IMR-90 (cell line): ENCODE data around the gene FHDC1. TPM values are rescaled to one million over a fixed set of nuclear protein-coding genes. Genes with fewer than 3 reads are reported as not detected.

ENCODE experiments used
- ATAC-seq: fragments of 200-7000 bp; cut with Tn5 transposase; 2 replicates; pipeline ENCODE4 v1.9.1; 2020; ENCODE audit warnings: low read depth, mild to moderate bottlenecking, moderate library complexity
- BruUV-seq: library from RNA; stranded (reverse); fragments of 400-500 nt; replicated peaks from 2 replicates; lab custom pipeline; 2021; lab: Mats Ljungman, UMichigan
- CTCF ChIA-PET: fragments of 300-600 bp; formaldehyde crosslinking; extraction: SDS; loops from one replicate; lab custom pipeline; 2021; ENCODE audit warnings: antibody characterized with exemption; lab: Yijun Ruan, JAX
- POLR2A ChIA-PET: fragments of 300-600 bp; sonication (Branson Sonifier 250); formaldehyde crosslinking; loops from one replicate; lab custom pipeline; 2022; ENCODE audit warnings: antibody characterized with exemption; ENCODE audit not compliant: unreplicated experiment; lab: Charles Lee
- DNase-seq: peaks from one replicate; pipeline ENCODE4 v3.0.0; 2013
- H2AFZ ChIP-seq: replicated peaks from 2 replicates; pipeline ENCODE3; 2013; ENCODE audit warnings: low read length, mild to moderate bottlenecking; ENCODE audit not compliant: poor library complexity
- H2AK5ac ChIP-seq: 2 replicates; pipeline ENCODE4 v1.6.1; 2013; ENCODE audit warnings: low read depth, low read length, inconsistent platforms
- H2AK9ac ChIP-seq: replicated peaks from 2 replicates; pipeline ENCODE3; 2013; ENCODE audit warnings: mild to moderate bottlenecking, low read depth, low read length, moderate library complexity; ENCODE audit not compliant: poor library complexity
- H2BK120ac ChIP-seq: 2 replicates; pipeline ENCODE4 v1.6.1; 2013; ENCODE audit warnings: low read depth, low read length, inconsistent platforms
- H2BK15ac ChIP-seq: 3 replicates; pipeline ENCODE4 v1.6.1; 2013; ENCODE audit warnings: low read depth, low read length, inconsistent platforms
- H2BK20ac ChIP-seq: 2 replicates; pipeline ENCODE4 v1.6.1; 2013; ENCODE audit warnings: low read depth, mild to moderate bottlenecking, inconsistent platforms, low read length, moderate library complexity
- H2BK5ac ChIP-seq: 2 replicates; pipeline ENCODE4 v1.6.1; 2013; ENCODE audit warnings: mild to moderate bottlenecking, low read depth, low read length, inconsistent platforms; ENCODE audit not compliant: poor library complexity, severe bottlenecking
- H3K14ac ChIP-seq: replicated peaks from 2 replicates; pipeline ENCODE4 v1.6.1; 2013; ENCODE audit warnings: low read depth, low read length, inconsistent platforms
- H3K18ac ChIP-seq: 2 replicates; pipeline ENCODE4 v1.6.1; 2013; ENCODE audit warnings: low read depth, low read length, control low read depth
- H3K23ac ChIP-seq: 2 replicates; pipeline ENCODE4 v1.6.1; 2013; ENCODE audit warnings: low read depth, low read length, inconsistent platforms
- H3K27ac ChIP-seq: 2 replicates; pipeline ENCODE4 v1.5.1; 2013; ENCODE audit warnings: mild to moderate bottlenecking, control low read depth, low read length; ENCODE audit not compliant: insufficient read depth
- H3K27me3 ChIP-seq: 2 replicates; pipeline ENCODE4 v1.6.1; 2013; ENCODE audit warnings: low read length; ENCODE audit not compliant: control insufficient read depth, insufficient read depth
- H3K36me3 ChIP-seq: 2 replicates; pipeline ENCODE4 v1.6.1; 2013; ENCODE audit warnings: low read length, mixed read lengths; ENCODE audit not compliant: control insufficient read depth, insufficient read depth
- H3K4ac ChIP-seq: 2 replicates; pipeline ENCODE4 v1.6.1; 2013; ENCODE audit warnings: low read depth, low read length, inconsistent platforms
- H3K4me1 ChIP-seq: 2 replicates; pipeline ENCODE4 v1.6.1; 2013; ENCODE audit warnings: low read length, mixed read lengths; ENCODE audit not compliant: control insufficient read depth, insufficient read depth
- H3K4me2 ChIP-seq: 2 replicates; pipeline ENCODE4 v1.6.1; 2013; ENCODE audit warnings: low read depth, mild to moderate bottlenecking, control low read depth, low read length, moderate library complexity
- H3K4me3 ChIP-seq: 2 replicates; pipeline ENCODE4 v1.5.1; 2013; ENCODE audit warnings: low read depth, mild to moderate bottlenecking, control low read depth, low read length, moderate library complexity; ENCODE audit not compliant: insufficient read depth
- H3K56ac ChIP-seq: 2 replicates; pipeline ENCODE4 v1.6.1; 2013; ENCODE audit warnings: low read length, inconsistent platforms; ENCODE audit not compliant: insufficient read depth; ENCODE audit errors: extremely low read depth
- H3K79me1 ChIP-seq, 2 experiments: 2 replicates each; pipeline ENCODE4 v1.6.1; 2013; ENCODE audit warnings: low read length in 2 of 2, inconsistent platforms in 1 of 2, low read depth in 1 of 2
- H3K9ac ChIP-seq: 2 replicates; pipeline ENCODE4 v1.6.1; 2013; ENCODE audit warnings: low read depth, low read length, control low read depth
- H3K9me1 ChIP-seq: 2 replicates; pipeline ENCODE4 v1.6.1; 2013; ENCODE audit warnings: low read length, inconsistent platforms; ENCODE audit not compliant: insufficient read depth
- H3K9me3 ChIP-seq: 2 replicates; pipeline ENCODE4 v1.6.1; 2013; ENCODE audit warnings: low read length; ENCODE audit not compliant: control insufficient read depth, insufficient read depth
- H4K20me1 ChIP-seq: 2 replicates; pipeline ENCODE4 v1.6.1; 2013; ENCODE audit warnings: low read length, inconsistent platforms; ENCODE audit not compliant: insufficient read depth
- H4K5ac ChIP-seq: 2 replicates; pipeline ENCODE4 v1.6.1; 2013; ENCODE audit warnings: mild to moderate bottlenecking, low read depth, low read length, control low read depth
- H4K8ac ChIP-seq, 2 experiments: 2 replicates each; pipeline ENCODE4 v1.6.1; 2013; ENCODE audit warnings: low read depth in 2 of 2, low read length in 2 of 2, control low read depth in 1 of 2, inconsistent platforms in 1 of 2
- H4K91ac ChIP-seq: 2 replicates; pipeline ENCODE4 v1.6.1; 2013; ENCODE audit warnings: low read depth, low read length, inconsistent platforms; ENCODE audit not compliant: insufficient read depth
- MXI1 ChIP-seq: IDR thresholded peaks from 2 replicates; pipeline ENCODE4 v1.6.1; 2012; ENCODE audit warnings: low read depth, mild to moderate bottlenecking, low read length, moderate library complexity, borderline replicate concordance
- RCOR1 ChIP-seq: IDR thresholded peaks from 2 replicates; pipeline ENCODE4 v1.6.1; 2012; ENCODE audit warnings: mild to moderate bottlenecking, low read length, improper control_type of control experiment; ENCODE audit not compliant: insufficient replicate concordance
- WGBS, 2 experiments: methylation state at CpG; one replicate each; pipeline versions ENCODE4 v1.1.5 to v1.1.7; 2013; ENCODE audit warnings: missing lambda C conversion rate in 2 of 2; ENCODE audit not compliant: insufficient read length in 1 of 2; ENCODE audit errors: extremely low coverage in 2 of 2; 5-methylcytosine and 5-hydroxymethylcytosine counted together
- dilution Hi-C: fragments of 300-500 bp; cut with HindIII; formaldehyde crosslinking; loops from one replicate; pipeline ENCODE4 v1.14.3; 2018; ENCODE audit warnings: low sequenced_read_pairs; ENCODE audit not compliant: unreplicated experiment
- in situ Hi-C: fragments of 300-500 bp; cut with MboI; formaldehyde crosslinking; loops from 3 replicates; pipeline ENCODE4 v1.14.3; 2019; ENCODE audit warnings: low sequenced_read_pairs, inconsistent platforms, mixed read lengths
- intact Hi-C: fragments of 100-400 bp; cut with micrococcal nuclease; formaldehyde crosslinking; loops from 2 replicates; pipeline ENCODE4 v1.10.0; 2022
- polyA plus RNA-seq, 3 experiments: library from polyadenylated mRNA; depleted of rRNA; stranded (reverse); fragments of >200 nt; gene quantifications; 2 replicates each; pipeline ENCODE4 v1.2.3, GENCODE V29; 2012; ENCODE audit warnings: low replicate concordance in 1 of 3
- total RNA-seq: library from RNA; depleted of rRNA; stranded (reverse); fragments of >200 nt; gene quantifications from 2 replicates; pipeline ENCODE4 v1.2.3, GENCODE V29; 2012

Gene FHDC1
- total and polyA plus RNA-seq, 2 of the 4 experiments (the other 2 are of a cell fraction) = under 0.01 to 0.09 TPM

GRCh38 chr4:153004081-153004850, 68.1 kb downstream of the FHDC1 start:
- Histone ChIP-seq H3K4me1 (no peaks in the 10 kb centered on the region), H3K14ac (no peak overlapping the region), H3K27me3 (peaks cover 58% of the 10 kb centered on the region), H4K8ac (no peak overlapping the region), H2BK5ac (no peak overlapping the region), H3K56ac (no peak overlapping the region), H3K4me2 (no peak overlapping the region), H3K4ac (no peak overlapping the region), H2BK20ac (no peak overlapping the region), H3K9me3 (no peaks in the 10 kb centered on the region), H2BK120ac (no peak overlapping the region), H3K23ac (no peak overlapping the region), H4K20me1 (no peaks in the 10 kb centered on the region), H2AK5ac (no peak overlapping the region), H3K4me3 (no peak overlapping the region), H3K9me1 (no peaks in the 10 kb centered on the region), H2AK9ac (no peak overlapping the region), H4K5ac (no peak overlapping the region), H3K36me3 (no peaks in the 10 kb centered on the region), H3K79me1 (no peaks in the 10 kb centered on the region), H3K9ac (no peak overlapping the region), H2AFZ (no peak overlapping the region), H3K18ac (no peak overlapping the region), H2BK15ac (no peak overlapping the region), H3K27ac (no peak overlapping the region), H4K91ac (no peak overlapping the region)
- ATAC-seq (no peak), DNase-seq (no peak)
- no TSS peak for BruUV-seq
- in situ Hi-C loops (no loop called here), intact Hi-C loops (no loop called here), dilution Hi-C loops (no loop called here)
- ChIA-PET POLR2A (no interaction called here), CTCF (no interaction called here)
- TF ChIP-seq RCOR1 (no peak), MXI1 (no peak)
- no CpG with 5 or more reads among the region's 6 CpGs for WGBS, 2 experiments
